ENCODE data around the gene KRTCAP2. TPM values are rescaled to one million over a fixed set of nuclear protein-coding genes. Genes with fewer than 3 reads are reported as not detected.

KRTCAP2 gene
- total and polyA plus RNA-seq, 4 donors: 49.8 to 224 (median 99.8) TPM

DNA sequence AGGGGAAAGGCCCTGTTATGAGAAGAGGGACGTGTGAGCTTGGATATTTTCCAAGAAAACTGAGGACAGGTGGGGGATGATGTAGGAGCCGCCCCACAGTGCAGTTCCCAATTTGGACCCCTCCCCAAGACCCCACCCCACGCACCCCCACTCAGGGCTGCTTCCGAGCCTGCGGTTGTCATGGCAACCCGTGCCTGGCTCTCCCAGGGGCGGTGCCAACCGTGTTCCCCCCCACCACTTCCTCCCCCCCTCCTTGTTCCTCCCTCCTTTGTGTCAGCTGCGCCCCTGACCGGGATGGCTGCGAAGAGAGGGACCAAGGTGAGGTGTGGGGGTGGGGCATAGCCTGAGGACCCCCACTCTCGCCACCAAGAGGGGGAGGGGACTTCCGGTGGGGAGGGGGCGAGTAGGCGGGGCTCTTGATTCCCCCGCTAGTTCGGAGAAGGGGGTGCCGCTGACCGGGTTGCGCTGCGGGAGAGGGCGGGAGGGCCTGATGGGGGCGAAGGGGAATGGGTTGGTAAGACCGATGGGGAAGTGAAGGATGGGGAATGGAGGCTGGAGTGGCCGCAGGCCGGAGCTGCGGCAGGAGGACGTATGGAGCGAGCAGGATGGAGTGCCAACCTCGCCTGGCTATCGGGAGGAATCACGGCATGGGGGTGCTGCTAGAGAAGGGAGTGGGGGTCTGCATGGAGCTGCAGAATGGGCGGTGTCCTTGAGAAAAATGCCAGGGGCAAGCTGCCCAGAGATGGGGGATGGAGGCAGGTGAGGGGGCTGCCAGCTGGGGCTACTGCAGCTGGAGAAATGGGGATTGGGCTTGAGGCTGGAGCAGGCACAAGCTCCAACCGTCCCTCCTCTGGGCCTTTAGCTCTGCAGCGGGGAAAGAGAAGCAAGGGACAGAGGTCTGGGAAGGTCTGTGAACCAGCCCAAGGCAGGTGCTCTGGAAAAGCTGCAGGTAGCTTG, 1.5 kb upstream of the KRTCAP2 start:
- no peak overlapping the region for H3K4me3 ChIP-seq (ENCODE audit: low read depth in 1 of 3, low read length in 3 of 3)

More for the DNA sequence above, 1.5 kb upstream of the KRTCAP2 start:
- Histone ChIP-seq H3K36me3 (ENCODE audit: control insufficient read depth in 4 of 4, insufficient read depth in 3 of 4, low read depth in 1 of 4, low read length in 3 of 4) (peaks cover 0 to 3% (median 1%) of the 10 kb centered on the region in 4 donors), H3K27me3 (ENCODE audit: control insufficient read depth in 4 of 4, insufficient read depth in 4 of 4, low read length in 3 of 4) (peaks cover 0 to 3% (median 0%) of the 10 kb centered on the region in 4 donors), H3K27ac (ENCODE audit: low read depth in 1 of 2, low read length in 2 of 2) (no peak overlapping the region), H3K9me3 (ENCODE audit: control insufficient read depth in 4 of 4, low read length in 3 of 4) (no peaks in the 10 kb centered on the region), H3K4me1 (ENCODE audit: control insufficient read depth in 4 of 4, insufficient read depth in 4 of 4, low read length in 3 of 4) (peaks cover 0 to 10% (median 7%) of the 10 kb centered on the region in 4 donors), H3K9ac (ENCODE audit: low read depth in 1 of 2, low read length in 2 of 2) (no peak overlapping the region)
- 20% methylated on average over 35 of the region's 35 CpGs for WGBS
- TF ChIP-seq, protein P1, sequence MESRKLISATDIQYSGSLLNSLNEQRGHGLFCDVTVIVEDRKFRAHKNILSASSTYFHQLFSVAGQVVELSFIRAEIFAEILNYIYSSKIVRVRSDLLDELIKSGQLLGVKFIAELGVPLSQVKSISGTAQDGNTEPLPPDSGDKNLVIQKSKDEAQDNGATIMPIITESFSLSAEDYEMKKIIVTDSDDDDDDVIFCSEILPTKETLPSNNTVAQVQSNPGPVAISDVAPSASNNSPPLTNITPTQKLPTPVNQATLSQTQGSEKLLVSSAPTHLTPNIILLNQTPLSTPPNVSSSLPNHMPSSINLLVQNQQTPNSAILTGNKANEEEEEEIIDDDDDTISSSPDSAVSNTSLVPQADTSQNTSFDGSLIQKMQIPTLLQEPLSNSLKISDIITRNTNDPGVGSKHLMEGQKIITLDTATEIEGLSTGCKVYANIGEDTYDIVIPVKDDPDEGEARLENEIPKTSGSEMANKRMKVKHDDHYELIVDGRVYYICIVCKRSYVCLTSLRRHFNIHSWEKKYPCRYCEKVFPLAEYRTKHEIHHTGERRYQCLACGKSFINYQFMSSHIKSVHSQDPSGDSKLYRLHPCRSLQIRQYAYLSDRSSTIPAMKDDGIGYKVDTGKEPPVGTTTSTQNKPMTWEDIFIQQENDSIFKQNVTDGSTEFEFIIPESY (IDR thresholded peaks at IDR 0.05): no peak
- TF ChIP-seq, protein P2, sequence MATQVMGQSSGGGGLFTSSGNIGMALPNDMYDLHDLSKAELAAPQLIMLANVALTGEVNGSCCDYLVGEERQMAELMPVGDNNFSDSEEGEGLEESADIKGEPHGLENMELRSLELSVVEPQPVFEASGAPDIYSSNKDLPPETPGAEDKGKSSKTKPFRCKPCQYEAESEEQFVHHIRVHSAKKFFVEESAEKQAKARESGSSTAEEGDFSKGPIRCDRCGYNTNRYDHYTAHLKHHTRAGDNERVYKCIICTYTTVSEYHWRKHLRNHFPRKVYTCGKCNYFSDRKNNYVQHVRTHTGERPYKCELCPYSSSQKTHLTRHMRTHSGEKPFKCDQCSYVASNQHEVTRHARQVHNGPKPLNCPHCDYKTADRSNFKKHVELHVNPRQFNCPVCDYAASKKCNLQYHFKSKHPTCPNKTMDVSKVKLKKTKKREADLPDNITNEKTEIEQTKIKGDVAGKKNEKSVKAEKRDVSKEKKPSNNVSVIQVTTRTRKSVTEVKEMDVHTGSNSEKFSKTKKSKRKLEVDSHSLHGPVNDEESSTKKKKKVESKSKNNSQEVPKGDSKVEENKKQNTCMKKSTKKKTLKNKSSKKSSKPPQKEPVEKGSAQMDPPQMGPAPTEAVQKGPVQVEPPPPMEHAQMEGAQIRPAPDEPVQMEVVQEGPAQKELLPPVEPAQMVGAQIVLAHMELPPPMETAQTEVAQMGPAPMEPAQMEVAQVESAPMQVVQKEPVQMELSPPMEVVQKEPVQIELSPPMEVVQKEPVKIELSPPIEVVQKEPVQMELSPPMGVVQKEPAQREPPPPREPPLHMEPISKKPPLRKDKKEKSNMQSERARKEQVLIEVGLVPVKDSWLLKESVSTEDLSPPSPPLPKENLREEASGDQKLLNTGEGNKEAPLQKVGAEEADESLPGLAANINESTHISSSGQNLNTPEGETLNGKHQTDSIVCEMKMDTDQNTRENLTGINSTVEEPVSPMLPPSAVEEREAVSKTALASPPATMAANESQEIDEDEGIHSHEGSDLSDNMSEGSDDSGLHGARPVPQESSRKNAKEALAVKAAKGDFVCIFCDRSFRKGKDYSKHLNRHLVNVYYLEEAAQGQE (IDR thresholded peaks at IDR 0.05): no peak
- TF ChIP-seq, protein P3, sequence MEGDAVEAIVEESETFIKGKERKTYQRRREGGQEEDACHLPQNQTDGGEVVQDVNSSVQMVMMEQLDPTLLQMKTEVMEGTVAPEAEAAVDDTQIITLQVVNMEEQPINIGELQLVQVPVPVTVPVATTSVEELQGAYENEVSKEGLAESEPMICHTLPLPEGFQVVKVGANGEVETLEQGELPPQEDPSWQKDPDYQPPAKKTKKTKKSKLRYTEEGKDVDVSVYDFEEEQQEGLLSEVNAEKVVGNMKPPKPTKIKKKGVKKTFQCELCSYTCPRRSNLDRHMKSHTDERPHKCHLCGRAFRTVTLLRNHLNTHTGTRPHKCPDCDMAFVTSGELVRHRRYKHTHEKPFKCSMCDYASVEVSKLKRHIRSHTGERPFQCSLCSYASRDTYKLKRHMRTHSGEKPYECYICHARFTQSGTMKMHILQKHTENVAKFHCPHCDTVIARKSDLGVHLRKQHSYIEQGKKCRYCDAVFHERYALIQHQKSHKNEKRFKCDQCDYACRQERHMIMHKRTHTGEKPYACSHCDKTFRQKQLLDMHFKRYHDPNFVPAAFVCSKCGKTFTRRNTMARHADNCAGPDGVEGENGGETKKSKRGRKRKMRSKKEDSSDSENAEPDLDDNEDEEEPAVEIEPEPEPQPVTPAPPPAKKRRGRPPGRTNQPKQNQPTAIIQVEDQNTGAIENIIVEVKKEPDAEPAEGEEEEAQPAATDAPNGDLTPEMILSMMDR (IDR thresholded peaks at IDR 0.05; ENCODE audit: low read depth, low read length, missing input control): no peak
- TF ChIP-seq JUND (IDR thresholded peaks at IDR 0.05): no peak
- TF ChIP-seq ATF3 (IDR thresholded peaks at IDR 0.05): no peak
- TF ChIP-seq HNF4G (IDR thresholded peaks at IDR 0.05): no peak
- no peak for TF ChIP-seq RAD21 (IDR thresholded peaks at IDR 0.05)
- no peak for TF ChIP-seq GABPA (IDR thresholded peaks at IDR 0.05 in 1 of 2, conservative IDR thresholded peaks at IDR 0.05 in 1 of 2)
- TF ChIP-seq FOXA1 (IDR thresholded peaks at IDR 0.05): no peak
- TF ChIP-seq TAF1 (conservative IDR thresholded peaks at IDR 0.05): no peak
- no peak for TF ChIP-seq SP1 (IDR thresholded peaks at IDR 0.05)
- TF ChIP-seq YY1 (IDR thresholded peaks at IDR 0.05): no peak
- no peak for TF ChIP-seq RXRA (IDR thresholded peaks at IDR 0.05)
- TF ChIP-seq MAX (IDR thresholded peaks at IDR 0.05): no peak
- DNase-seq (ENCODE audit: low spot score): peak; percentile 32
